GM18909 (cell line): ENCODE data around the gene KDM6A.

ENCODE experiments used
- ATAC-seq: cut with Tn5 transposase; IDR thresholded peaks from one replicate; pipeline ENCODE4 v1.9.1; 2021; ENCODE audit warnings: mild to moderate bottlenecking; ENCODE audit not compliant: unreplicated experiment, poor library complexity

The KDM6A gene

DNA sequence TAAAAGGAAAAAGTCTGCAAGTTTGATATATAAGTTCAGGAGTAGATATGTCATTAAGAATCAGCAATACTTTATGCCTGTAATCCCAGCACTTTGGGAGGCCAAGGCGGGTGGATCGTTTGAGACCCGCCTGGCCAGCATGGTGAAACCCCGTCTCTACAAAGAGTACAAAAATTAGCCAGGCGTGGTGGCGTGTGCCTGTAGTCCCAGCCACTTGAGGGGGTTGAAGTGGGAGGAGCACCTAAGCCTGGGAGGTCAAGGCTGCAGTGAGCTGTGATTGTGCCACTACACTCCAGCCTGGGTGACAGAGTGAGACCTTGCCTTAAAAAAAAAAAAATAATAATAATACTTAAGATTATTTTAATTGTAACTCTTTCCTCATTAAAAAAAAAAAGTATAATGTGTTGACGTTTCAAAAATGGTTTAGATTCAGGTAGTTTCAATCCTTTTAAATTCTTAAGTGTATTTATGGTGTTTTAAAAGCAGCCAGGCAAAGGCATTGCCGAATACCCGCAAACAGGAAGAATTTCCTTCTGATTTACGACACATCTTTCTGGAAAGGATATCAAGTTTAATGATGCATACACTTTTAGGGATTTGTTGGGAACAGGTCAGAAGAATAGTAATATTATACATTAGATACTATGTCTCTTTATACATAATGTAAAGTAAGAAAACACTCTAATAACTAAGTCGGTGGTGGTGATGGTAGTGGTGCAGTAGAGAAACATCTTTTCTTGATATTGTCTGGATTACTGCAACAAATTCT lies 80.9 kb downstream of the KDM6A start:
- no peak for ATAC-seq

DNA sequence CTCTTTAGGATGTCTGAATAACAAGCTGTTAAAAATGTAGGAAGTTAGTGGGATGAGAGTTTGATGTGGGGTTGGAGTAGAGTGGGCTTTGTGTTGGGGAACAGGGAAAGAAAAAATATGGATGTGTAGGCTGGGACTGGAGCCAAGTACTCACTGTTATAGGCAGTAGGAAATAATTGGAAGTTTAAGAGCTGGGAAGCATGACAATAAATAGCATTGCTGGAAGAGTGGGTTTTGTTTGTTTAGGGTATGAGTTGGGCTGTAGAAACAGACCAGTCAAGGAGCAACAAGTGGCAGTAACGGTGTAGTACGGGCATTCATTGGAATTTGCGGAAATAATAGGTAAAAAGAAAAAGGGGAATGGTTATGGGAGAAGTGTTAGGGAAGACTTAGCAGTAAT lies 81.6 kb downstream of the KDM6A start:
- no peak for ATAC-seq

DNA sequence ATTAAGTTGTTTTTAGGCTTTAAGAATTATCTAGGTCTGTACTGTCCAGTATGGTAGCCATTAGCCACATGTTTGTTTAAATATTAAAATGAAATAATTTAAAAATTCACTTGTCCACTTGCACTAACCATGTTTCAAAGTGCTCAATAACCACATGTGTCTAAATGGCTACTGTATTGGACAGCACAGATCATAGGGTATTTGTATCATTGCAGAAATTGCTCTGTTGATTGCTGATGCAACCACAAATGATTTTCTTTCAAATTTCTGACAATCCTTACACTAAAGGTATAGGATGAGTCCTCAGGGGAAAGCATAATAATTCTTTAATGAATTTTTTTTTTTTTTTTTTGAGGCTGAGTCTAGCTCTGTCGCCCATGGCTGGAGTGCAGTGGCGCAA lies 84.9 kb downstream of the KDM6A start:
- ATAC-seq = no peak

DNA sequence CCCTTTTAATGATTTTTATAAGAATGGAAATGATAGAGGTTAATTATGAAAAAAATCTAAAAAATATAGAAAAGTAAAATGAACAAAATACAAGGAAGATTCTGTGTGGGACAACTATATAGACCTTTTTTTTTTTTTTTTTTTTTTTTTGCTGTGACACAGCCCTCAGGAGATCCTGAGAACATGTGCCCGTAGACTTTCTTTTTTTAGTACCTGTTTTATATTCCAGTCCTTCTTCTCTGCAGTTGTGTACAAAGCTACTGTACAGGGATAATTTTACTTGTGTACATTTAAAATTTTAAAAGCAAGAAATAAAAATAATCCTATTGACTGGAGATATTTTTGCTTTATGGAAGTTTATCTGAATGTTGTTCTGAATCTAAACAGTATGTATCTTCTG lies 85.5 kb downstream of the KDM6A start:
- ATAC-seq = no peak

DNA sequence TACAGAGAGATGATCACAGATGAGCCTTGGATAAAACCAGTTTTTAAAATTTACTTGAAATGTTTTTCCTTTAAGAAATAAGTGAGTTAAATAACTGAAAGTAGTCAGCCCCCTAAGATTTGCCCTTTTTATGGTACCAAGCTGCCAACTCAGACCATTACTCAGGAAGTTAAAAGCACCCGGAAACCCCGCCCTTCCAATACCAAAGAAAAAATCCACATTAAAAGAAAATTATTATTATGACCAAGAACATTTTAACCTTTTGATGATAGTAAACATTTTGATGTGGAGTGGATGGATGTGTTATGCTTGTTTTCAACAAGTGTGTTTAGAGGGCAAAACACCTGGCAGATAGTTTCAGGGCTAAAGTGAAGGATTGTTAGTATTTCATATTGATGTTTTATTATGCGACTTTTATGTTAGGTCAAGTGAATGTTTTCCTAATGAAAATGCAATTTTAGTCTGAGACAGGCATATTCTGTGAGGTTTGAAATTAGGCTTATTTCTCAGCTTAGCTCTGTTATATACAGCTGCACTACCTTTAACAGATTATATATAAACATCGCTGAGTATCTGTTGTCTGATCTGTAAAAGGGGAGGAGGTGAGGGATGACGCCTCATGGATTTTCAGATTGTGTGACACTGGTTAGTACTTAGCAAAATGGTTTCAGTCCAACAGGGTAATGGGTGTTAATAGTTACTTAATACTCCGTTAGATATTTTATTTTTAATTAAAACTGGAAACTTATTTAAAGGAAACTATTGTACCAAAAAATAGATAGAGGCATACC lies 89.0 kb downstream of the KDM6A start:
- ATAC-seq = no peak

DNA sequence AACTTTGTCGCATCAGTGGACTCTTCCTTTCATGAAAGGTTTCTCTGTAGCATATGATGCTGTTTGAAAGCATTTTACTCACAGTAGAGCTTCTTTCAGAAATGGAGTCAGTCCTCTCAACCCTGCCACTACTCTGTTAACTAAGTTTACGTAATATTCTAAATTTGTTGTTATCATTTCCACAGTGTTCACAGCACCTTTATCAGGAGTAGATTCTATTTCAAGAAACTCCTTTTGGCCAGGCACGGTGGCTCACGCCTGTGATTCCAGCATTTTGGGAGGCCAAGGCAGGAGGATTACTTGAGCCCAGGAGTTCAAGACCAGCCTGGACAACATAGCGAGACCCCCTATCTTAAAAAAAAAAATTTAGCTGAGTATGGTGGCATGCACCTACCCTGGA lies 90.0 kb downstream of the KDM6A start:
- no peak for ATAC-seq

DNA sequence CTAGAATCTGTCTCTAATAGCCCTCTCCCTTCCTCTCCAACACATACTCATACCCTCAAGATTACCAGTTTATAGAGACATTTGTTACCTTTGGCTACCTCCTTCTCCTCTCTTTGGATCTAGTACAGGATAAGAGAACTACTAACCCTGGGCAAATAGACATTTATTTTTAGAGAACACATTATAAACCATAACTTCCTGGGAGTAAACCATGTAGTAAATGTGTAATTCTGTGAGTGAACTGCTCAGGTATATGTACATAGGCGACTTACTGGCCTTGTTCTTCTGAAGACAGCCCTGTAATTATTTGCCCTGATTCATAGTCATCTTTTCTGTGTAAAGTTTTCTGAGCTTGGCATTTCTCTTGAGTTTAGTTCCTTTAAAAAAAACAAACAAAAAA lies 94.2 kb downstream of the KDM6A start:
- ATAC-seq = no peak

DNA sequence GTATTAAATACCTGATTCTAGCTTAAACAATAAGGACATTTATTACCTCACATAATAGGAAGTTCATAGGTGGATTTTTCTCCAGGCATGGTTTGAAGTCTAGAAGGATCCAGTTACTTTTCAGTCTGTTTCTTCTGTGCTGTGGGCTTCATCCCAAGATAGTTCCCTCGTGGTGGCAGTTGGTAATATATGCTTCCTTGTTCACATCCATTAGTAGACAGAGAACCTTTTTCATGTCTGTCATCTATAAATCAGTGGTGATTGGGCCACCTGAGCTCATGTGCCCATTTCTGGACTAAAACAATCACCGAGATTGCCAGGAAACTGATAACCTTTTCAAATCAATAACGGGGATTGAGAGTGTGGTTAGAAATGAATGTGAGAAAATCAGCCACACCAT lies 97.7 kb downstream of the KDM6A start:
- ATAC-seq = no peak

DNA sequence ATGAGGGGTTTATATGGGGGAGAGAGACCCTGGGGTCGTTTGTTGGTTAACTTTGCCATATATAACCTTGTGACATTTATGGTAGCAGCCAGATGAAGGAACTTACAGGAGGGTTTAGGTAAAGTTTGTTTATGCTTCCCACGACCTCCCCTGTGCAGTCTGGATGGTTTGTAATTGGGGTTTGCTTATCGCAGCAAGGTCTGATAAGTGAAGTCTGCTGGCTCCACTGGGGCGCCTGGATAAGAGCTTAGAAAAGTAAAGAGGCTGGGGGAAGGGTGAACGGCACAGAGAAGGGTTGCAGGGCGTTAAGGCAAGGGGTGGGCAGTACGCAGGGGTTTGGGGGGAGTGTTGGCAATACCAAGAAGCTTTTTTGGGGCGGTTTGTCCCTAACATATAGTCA lies 98.7 kb downstream of the KDM6A start:
- ATAC-seq = no peak

DNA sequence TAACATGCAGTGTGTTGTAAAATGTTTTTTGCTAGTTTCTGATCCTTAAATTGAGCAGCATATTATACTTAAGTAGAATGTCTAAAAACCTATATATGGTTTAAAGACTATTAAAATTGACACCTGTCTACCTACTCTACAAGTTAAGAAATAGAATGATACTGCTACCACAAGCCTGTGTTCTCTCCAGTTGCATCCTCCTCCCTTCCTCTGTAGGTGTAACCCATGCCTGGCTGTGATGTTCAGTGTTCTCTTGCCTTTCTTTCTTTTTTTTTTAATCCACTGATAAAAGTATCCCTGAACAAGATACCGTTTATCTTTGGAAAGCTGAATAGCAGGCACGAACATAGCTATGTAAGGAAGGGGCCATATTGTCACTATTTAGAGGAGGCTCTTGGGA lies 99.1 kb downstream of the KDM6A start:
- no peak for ATAC-seq

DNA sequence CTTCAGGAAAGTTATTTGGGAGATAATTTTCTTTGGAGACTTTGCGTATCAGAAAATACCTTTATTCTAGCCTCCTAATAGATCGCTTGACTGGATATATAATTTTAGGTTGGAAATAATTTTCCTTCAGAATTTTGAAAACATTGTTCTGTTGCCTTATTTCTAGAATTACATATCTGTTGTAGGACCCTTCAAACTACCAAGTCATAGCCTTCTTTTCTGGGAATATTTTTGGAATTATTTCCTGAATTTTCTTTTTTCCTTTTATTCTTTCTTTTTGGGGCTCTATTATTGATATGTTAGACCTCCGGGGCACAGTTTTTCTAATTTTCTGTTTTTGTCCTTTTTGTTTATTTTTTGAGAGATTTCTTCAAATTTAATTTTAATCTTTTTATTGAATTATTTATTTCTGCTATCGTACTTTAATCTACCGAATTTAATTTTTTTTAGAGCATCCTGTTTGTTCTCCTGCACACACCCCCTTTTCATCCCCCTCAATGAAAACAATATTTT lies 100.5 kb downstream of the KDM6A start:
- no peak for ATAC-seq

DNA sequence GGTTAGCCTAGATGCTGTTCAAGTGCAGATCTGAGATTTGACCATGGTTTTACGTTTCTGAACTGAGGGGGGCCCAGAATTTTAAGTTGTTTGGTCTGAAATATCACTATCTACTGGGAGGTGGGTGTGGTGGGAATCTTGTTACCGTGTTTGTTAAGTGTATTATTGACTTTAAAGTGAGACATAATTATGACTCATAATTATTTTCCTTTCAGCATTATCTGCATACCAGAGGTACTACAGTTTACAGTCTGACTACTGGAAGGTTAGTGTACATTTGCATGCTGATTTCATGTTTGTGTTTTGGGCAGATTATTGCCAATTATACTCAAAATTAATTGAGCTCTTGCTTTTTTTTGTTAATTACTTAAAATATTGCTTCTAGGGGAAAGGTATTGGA lies 101.5 kb downstream of the KDM6A start:
- no peak for ATAC-seq

DNA sequence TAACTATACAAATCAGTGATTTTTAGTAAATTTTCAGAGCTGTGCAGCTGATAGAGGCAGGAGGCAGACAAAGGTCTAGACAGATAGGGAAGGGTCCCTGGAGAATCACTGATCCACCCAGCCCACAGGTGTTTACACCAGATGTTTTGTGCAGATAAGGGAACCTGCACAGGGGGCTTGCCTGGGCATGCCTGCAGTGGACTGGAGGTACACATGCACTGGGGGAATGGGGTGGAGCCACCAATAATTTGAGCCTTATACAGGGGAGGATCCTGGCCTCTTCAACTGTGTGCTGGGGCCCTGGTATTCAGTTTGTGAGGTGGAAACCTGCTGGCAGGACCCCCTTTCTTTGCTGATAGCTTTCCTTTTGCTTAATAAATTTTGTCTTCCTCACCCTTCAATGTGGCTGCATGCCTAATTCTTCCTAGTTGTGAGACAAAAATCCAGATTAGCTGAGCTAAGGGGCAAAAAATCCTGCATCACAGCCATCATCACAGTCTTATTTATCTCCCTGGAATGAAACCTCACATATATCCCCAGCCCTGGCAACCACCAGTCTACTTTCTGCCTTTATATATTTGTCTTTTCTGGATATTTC lies 102.8 kb downstream of the KDM6A start:
- ATAC-seq = no peak

DNA sequence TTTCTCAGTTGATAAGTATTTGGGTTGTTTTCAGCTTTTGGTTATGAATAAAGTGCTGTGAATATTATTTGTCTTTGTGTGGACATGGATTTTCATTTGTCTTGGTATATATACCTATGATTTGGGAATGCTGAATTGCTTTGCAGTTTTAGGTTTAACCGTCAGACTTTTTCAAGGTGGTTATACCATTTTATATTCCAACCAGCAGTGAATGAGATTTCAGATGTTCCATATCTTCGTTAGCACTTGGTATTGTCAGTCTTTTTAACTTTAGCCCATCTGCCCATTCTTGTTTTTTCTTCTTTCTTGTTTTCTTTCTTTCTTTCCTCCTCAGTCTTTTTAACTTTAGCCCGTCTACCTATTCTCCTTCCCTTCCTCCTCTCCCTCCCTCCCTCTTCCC lies 106.0 kb downstream of the KDM6A start:
- ATAC-seq = no peak

DNA sequence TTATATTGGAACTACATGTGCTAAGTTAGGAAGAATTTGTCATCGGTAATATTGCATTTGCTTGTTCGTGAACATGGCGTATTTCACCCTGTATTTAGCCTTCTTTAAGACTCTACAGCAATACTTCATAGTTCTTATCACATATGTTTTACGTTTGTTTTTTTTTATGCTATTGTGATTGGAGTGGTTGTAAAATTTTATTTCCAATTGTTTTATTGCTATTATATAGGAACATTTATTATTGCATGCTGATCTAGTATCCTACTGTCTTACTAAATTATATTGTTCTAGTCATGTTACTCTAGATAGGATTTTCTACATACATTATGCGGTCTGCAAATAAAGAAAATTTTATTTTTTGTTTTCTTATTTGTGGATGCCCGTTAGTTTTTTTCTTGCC lies 107.4 kb downstream of the KDM6A start:
- no peak for ATAC-seq

DNA sequence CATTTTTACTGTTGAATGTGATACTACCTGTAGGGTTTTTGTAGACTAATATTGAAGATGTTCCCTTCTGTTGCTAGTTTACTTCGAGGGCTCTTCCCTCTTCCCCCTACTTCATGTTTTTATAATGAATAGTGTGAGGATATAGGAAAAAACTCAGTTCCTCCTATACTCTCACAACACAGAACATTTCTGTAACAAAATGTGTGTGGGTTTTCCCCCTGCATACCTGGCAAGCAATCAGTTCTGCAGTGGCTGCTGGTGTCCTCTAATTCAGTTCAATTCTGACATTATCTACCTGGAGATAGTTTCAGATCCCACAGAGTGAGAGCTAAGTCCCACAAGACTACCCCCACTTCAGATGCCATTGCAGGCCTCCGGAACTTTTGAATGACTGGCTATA lies 107.9 kb downstream of the KDM6A start:
- ATAC-seq = no peak

DNA sequence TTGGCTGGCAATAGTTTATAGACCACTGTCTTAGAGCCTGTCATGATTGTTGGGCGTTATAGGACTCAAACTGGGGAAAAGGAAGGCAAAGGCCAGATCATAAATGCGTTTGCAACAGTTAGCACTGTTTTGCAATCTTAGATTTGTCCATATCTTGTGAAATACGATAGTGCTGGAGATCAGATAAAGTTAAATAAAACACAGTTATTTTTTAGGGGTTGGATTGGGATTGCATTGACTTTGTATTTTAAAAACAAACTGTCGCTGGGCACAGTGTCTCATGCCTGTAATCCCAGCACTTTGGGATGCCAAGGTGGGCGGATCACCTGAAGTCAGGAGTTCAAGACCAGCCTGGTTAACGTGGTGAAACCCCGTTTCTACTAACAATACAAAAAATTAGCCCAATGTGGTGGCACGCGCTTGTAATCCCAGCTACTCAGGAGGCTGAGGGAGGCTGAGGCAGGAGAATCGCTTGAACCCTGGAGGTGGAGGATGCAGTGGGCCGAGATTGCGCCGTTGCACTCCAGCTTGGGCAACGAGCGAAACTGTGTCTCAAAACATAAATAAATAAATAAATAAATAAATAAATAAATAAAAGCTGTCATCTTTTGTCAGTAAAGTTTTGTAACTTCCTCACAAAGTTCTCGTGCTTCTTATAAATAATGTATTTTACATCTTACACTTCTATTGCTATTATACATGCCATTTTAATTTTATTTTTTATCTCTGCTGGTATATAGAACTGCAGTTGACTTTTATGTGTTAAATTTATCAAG lies 117.2 kb downstream of the KDM6A start:
- no peak for ATAC-seq

DNA sequence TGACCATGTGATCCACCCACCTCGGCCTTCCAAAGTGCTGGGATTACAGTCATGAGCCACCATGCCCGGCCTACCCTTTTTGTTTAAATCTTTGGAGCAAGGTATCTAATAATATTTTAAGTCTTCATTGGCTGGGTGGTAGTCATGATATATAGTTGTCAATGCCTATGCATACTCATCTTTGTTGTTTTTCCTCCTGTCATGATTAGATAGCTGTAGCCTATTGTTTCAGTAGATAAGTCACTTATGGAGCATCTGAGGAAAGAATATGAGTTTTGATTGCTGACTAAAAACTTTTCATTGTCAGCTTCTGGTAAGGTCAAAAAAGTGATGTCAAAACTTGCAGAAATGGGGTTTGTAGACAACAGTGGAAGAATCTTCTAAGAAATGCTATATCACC lies 119.8 kb downstream of the KDM6A start:
- no peak for ATAC-seq

DNA sequence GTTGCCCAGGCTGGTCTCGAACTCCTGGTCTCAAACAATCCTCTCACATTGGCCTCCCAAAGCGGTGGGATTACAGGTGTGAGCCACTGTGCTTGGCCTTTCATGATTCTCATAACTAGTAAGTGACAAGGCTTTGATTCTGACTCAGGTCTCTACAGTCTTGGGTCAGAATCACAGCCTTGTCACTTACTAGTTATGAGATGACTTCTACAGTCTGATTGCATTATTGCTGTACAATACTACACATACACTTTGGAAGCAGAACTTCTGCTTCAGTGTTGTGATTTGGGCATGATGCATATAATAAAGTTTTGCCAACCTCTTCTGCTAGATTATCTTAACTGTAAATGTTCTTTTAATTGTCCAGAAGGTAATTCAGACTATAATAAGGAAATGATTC lies 123.3 kb downstream of the KDM6A start:
- no peak for ATAC-seq

DNA sequence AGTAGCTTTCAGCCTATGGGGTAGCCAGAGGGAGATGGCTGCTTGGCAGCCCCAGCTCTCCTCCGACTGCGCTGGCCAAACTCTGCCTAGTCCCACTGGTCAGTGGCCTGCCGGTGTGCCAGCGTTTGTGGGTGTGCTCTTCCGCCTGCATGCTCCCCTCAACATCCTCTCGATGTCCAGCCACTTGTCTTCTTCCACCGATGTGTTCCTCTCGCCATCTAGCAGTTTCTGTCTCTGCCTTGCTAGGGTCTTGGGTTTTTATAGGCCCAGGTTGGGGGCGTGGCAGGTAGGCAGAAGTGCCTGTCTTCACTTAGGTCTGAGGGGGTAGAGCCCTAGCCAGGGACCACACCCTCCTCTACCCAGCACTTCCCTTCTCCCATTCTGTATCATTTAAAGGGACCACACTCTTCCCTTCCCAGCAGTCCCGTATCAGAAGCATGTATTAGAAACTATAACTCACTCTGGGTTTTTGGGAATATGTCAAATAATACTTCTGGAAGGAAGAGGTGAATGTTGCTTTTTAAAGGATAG lies 124.4 kb downstream of the KDM6A start:
- ATAC-seq = no peak
